ENCODE results near the gene GTF3C1.

- TF ChIP-seq POLR2A (IDR thresholded peaks at IDR 0.05) (no peak), CTCF (IDR thresholded peaks at IDR 0.05) (no peak)
Observed at GRCh38 chr16:27520982-27521673, 28.6 kb downstream of the GTF3C1 start.
